Measurements from ENCODE around the gene CSRP1. TPM values are rescaled to one million over a fixed set of nuclear protein-coding genes. Genes with fewer than 3 reads are reported as not detected.
A peak's percentile ranks its signal among the peaks of the same experiment; 100 is the strongest.

Gene CSRP1
- total and polyA plus RNA-seq, 2 donors from 2014 or later: 211 to 236 TPM

GRCh38 chr1:201463071-201463552, 43.8 kb downstream of the CSRP1 start:
- Histone ChIP-seq H3K27ac (ENCODE audit: low read depth in 2 of 2, low read length in 2 of 2) (no peak overlapping the region), H3K4me1 (ENCODE audit: control insufficient read depth in 2 of 3, insufficient read depth in 2 of 3, low read depth in 1 of 3, low read length in 3 of 3) (peaks cover 0 to 7% (median 4%) of the 10 kb centered on the region in 3 donors), H3K27me3 (ENCODE audit: control insufficient read depth, insufficient read depth, low read length) (no peaks in the 10 kb centered on the region), H3K9ac (ENCODE audit: low read length in 3 of 3) (no peak overlapping the region), H3K9me3 (ENCODE audit: control insufficient read depth in 2 of 3, insufficient read depth in 1 of 3, low read length in 3 of 3) (no peaks in the 10 kb centered on the region), H3K4me3 (ENCODE audit: low read length in 3 of 3) (no peak overlapping the region), H3K36me3 (ENCODE audit: control insufficient read depth in 2 of 3, insufficient read depth in 3 of 3, low read length in 3 of 3) (no peaks in the 10 kb centered on the region)
- no peak for DNase-seq
- intact Hi-C loops (cut with DNase I): no loop called here
- FAIRE-seq: no peak
- peak; percentile 14 for TF ChIP-seq CTCF (IDR thresholded peaks at IDR 0.05; ENCODE audit: borderline replicate concordance, extremely low read depth, insufficient read depth)

- H3K36me3 ChIP-seq (ENCODE audit: control insufficient read depth in 2 of 3, insufficient read depth in 3 of 3, low read length in 3 of 3): no peaks in the 10 kb centered on the region
- peak overlapping the region in 1 of 3 donors; percentile 38 for H3K9ac ChIP-seq (ENCODE audit: low read length in 3 of 3)
- intact Hi-C loops (cut with DNase I): no loop called here
- H3K27ac ChIP-seq (ENCODE audit: low read depth in 2 of 2, low read length in 2 of 2): peak overlapping the region; percentile 76 to 88
- FAIRE-seq (no peak), DNase-seq (peak; percentile 58 to 96 (median 65))
- H3K9me3 ChIP-seq (ENCODE audit: control insufficient read depth in 2 of 3, insufficient read depth in 1 of 3, low read length in 3 of 3): no peaks in the 10 kb centered on the region
- H3K27me3 ChIP-seq (ENCODE audit: control insufficient read depth, insufficient read depth, low read length): no peaks in the 10 kb centered on the region
- no peak overlapping the region for H3K4me3 ChIP-seq (ENCODE audit: low read length in 3 of 3)
- no peak for TF ChIP-seq CTCF (IDR thresholded peaks at IDR 0.05; ENCODE audit: borderline replicate concordance, extremely low read depth, insufficient read depth)
- H3K4me1 ChIP-seq (ENCODE audit: control insufficient read depth in 2 of 3, insufficient read depth in 2 of 3, low read depth in 1 of 3, low read length in 3 of 3): peaks cover 0 to 7% (median 4%) of the 10 kb centered on the region in 3 donors
Observed at GRCh38 chr1:201461645-201462441, 45.1 kb downstream of the CSRP1 start.

- Histone ChIP-seq H3K27ac (ENCODE audit: low read depth in 2 of 2, low read length in 2 of 2) (peak overlapping the region; percentile 76 to 88), H3K27me3 (ENCODE audit: control insufficient read depth, insufficient read depth, low read length) (no peaks in the 10 kb centered on the region), H3K9me3 (ENCODE audit: control insufficient read depth in 2 of 3, insufficient read depth in 1 of 3, low read length in 3 of 3) (no peaks in the 10 kb centered on the region), H3K4me1 (ENCODE audit: control insufficient read depth in 2 of 3, insufficient read depth in 2 of 3, low read depth in 1 of 3, low read length in 3 of 3) (peaks cover 0 to 7% (median 4%) of the 10 kb centered on the region in 3 donors), H3K9ac (ENCODE audit: low read length in 3 of 3) (peak overlapping the region in 1 of 3 donors; percentile 38), H3K36me3 (ENCODE audit: control insufficient read depth in 2 of 3, insufficient read depth in 3 of 3, low read length in 3 of 3) (no peaks in the 10 kb centered on the region), H3K4me3 (ENCODE audit: low read length in 3 of 3) (no peak overlapping the region)
- no peak for FAIRE-seq
- DNase-seq: peak in 2 of 5 donors; percentile 56 to 76
- no peak for TF ChIP-seq CTCF (IDR thresholded peaks at IDR 0.05; ENCODE audit: borderline replicate concordance, extremely low read depth, insufficient read depth)
- intact Hi-C loops (cut with DNase I): no loop called here
Observed at GRCh38 chr1:201460814-201461644, 45.9 kb downstream of the CSRP1 start.
